HG02938 (cell line): ENCODE results near the gene CTIF.

Experiments
- ATAC-seq: cut with Tn5 transposase; IDR thresholded peaks from one replicate; pipeline ENCODE4 v1.9.1; 2021; ENCODE audit warnings: mild to moderate bottlenecking, moderate library complexity; ENCODE audit not compliant: unreplicated experiment

Gene CTIF

DNA sequence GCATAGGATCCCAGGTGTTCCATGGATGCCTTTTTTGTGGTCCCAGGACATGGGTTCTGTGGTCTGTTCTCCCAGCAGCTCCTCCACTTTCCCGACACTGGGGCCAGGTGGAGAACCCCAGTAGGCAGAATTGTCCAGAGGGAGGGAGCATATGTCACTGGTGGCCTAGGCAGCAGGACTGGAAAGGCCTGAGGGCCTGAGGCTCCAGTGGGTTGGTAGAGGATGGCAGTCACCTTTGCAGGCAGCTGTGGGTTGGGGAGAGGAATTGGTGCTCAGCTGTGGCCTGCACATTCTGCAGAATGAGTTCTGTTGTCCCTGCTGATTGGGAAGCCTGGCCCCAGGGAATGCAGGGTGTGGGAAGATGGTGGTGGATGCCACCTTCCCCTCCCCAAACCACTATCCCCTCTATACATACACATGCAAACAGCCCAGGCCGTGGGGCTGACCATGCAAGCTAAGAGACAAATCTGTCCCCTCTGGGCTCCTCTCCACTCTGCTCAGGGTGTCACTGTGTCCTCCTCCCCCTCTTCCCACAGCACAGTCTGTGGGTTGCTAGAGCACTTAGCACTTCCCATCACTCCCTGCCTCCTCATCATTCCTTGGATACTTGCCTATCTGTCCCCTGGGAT lies 11.4 kb downstream of the CTIF start:
- ATAC-seq = no peak

DNA sequence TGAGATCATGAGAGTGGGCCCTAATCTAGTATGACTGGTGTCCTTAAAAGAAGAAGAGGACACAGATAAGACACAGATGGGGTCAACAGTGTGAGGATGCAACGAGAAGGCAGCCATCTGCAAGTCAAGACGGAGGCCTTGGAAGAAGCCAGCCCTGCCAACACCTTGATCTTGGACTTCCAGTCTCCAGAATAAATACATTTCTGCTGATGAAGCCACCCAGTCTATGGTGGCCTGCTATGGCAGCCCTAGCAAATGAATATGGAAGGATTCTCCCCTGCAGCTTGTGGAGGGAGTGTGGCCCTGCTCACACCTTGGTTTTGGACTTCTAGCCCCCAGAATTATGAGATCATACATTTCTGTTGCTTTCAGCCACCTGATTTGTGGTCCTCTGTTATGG lies 12.3 kb downstream of the CTIF start:
- ATAC-seq = no peak

DNA sequence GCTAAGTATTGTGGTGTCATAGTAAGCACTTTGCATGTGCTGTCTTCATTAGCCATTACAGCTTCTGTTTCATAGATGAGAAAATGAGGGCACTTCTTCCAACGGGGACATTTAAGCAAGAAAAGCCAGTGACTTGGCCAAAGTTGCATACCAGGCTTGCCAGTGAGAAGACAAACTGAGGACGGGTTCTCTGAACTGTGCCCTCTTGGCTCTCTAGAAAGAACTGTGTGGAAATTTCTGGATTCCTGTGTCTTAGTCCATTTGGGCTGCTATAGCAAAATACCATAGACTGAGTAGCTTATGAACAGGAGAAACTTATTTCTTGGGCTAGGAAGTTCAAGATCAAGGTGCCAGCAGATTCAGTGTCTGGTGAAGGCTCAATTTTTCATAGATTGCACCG lies 13.3 kb downstream of the CTIF start:
- no peak for ATAC-seq

DNA sequence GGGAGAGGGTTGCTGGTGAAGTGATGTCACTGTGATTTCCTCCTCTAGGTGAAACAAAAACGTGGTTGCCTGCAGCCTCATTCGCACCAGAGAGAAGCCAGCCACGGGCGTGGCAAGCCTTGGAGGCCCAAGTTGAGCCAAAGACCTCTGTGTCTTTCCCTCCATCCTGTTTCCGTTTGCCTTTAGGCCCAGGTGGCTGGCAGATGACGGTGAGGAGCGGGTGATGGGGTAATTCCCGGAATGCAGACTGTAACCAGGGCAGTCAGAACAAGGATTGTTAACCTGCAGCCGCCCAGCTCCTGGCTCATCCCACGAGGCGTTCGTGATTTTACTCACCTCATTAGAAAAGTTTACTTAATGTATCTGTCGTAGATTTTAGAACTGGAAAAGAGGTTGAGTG lies 14.4 kb downstream of the CTIF start:
- no peak for ATAC-seq

- no peak for ATAC-seq
Observed at GRCh38 chr18:48554610-48555400, 16.0 kb downstream of the CTIF start.

GRCh38 chr18:48555465-48555995 lies 16.7 kb downstream of the CTIF start:
- ATAC-seq = no peak

DNA sequence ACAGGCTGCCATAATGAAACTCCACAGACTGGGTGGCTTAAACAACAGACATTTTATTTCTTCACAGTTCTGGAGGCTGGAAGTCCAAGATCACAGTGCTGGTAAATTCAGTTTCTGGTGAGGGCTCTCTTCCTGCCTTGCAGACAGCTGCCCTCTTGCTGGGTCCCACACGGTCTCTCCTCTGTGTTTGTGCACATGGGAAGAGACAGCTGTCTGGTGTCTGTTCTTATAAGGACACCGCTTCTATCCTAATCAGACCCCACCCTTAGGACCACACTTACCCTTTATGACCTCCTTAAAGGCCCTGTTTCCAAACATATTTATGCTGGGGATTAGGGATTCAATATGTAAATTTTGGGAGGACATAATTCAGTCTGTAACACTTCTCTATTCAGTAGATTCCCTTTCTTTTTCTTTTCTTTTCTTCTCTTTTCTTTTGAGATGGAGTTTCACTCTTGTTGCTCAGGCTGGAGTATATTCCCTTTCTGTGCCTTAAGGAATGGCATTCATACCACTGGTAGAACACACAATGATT lies 18.9 kb downstream of the CTIF start:
- ATAC-seq = no peak

DNA sequence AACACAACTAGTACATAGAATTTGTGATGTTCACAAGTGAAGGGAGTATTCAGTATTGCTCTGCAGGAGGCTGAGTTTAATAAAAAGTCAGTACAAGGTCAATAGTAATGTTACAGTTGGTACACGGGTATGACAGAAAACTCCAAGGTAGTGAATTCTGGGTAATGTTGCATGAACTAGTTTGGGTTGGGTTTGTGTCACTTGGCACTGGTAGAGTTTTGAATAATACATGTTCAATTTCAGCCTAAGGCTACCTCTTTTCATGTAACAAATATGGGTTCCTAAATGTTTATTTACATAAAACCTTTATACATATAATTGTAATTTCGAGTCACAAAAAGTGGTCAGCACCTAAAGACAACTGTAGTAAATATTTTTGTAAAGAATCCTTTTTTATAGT lies 19.4 kb downstream of the CTIF start:
- no peak for ATAC-seq

DNA sequence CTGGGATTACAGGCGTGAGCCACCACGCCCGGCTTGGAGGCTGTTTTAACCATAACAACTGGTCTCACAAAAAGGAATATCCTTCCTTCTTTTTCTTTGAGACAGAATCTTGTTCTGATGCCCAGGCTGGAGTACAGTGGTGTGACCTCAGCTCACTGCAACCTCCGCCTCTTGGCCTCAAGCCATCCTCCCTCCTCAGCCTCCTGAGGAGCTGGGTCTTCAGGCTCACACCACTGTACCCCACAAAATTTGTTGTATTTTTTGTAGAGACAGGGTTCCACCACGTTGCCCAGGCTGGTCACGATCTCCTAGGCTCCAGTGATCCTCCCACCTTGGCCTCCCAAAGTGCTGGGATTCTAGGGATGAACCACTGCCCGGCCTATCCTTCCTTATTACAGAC lies 21.7 kb downstream of the CTIF start:
- no peak for ATAC-seq

DNA sequence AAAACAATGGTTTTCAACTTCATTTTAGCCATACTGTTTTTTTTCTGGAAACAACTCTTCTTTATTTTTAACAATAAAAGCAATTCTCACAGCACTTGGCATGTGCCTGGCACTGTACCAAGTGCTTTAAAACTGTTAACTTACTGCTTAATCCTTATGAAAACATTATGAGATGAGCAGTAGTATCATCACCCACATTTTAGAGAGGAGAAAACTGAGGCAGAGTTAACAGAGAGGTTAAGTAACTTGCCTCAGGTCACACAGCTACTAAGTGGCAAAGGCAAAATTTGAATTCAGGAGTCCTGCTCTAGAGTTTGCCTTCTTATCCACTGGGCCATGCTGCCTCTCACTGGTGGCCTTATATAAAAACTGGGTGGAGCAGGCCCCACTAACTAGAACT lies 23.2 kb downstream of the CTIF start:
- no peak for ATAC-seq

GRCh38 chr18:48563027-48563426 lies 24.2 kb downstream of the CTIF start:
- ATAC-seq = no peak

- ATAC-seq = no peak
Observed at GRCh38 chr18:48564139-48564538, 25.3 kb downstream of the CTIF start.

DNA sequence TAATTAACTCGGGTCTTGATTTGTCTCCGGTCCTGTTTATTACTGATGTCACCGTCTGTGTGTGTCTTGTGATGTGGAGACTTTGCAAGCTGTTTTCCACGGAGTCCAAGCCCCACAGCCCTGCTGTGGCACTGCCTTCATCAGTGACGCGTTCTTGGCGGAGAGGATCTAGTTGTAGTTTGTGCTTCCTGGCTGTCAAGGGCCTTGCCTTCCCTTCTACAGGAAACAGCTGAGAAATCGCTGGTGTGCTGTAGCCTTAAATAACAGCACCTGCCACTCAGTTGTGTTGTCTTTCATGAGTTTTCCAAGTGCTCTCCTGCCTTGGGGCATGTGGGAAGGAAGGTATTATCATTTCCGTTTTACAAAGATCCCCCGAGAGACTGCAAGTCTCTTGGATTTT lies 26.3 kb downstream of the CTIF start:
- no peak for ATAC-seq

DNA sequence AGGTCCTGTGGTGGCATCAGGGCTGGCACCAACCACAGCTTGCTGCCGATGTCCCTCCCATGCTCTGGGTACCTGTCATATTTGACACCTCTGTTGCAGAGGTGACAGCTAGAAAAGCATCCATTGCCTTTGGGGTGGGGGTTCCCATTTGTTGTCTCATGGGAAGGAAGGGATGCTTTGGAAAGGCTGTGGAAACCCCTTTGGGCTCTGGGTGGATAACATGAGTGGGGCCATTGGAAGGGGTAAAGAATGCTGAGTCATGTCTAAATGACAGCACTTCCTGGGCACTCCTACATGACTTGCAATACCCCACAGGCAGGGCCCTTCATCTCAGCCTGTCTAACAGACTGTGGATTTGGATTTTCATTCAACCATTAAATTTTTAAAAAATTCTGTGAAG lies 27.8 kb downstream of the CTIF start:
- ATAC-seq = no peak

- no peak for ATAC-seq
Observed at GRCh38 chr18:48567388-48567787, 28.6 kb downstream of the CTIF start.

DNA sequence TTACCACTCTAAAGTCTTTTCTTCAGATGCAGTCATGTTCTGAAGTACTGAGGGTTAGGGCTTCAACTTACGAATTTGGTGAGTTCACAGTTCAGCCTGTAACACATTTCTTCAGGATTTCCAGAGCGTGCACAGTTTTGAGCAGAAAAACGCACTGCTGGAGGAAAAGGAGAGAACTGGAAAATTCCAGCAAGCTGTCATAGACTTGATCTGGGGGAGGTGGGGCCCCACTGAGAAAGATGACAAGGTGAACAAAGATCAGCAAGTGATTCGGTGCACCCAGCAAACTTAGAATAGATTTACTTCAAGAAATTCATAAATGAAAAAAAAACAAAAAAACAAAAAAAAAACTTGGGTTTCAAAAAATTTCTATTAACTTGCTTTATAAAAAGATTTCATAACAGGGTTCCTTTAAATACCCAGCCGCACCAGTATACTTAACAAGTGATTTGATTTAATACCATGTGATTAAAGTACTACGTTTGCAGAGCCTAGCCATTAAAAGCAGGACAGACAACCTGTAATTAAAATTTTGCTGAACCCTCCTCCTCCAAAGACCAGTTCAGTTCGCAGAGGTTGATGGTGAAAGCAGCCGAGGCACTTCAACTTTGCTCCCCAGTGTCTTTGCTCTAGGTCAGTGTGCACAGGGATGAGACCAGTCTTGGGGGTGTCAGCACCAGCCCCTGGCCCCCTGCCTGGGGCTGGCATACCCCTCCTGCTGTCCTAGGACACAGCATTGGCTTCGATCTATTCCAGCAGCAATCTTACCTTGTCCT lies 30.5 kb downstream of the CTIF start:
- no peak for ATAC-seq

- no peak for ATAC-seq
Observed at GRCh38 chr18:48569915-48570264, 31.1 kb downstream of the CTIF start.

- no peak for ATAC-seq
Observed at GRCh38 chr18:48570313-48570712, 31.5 kb downstream of the CTIF start.

DNA sequence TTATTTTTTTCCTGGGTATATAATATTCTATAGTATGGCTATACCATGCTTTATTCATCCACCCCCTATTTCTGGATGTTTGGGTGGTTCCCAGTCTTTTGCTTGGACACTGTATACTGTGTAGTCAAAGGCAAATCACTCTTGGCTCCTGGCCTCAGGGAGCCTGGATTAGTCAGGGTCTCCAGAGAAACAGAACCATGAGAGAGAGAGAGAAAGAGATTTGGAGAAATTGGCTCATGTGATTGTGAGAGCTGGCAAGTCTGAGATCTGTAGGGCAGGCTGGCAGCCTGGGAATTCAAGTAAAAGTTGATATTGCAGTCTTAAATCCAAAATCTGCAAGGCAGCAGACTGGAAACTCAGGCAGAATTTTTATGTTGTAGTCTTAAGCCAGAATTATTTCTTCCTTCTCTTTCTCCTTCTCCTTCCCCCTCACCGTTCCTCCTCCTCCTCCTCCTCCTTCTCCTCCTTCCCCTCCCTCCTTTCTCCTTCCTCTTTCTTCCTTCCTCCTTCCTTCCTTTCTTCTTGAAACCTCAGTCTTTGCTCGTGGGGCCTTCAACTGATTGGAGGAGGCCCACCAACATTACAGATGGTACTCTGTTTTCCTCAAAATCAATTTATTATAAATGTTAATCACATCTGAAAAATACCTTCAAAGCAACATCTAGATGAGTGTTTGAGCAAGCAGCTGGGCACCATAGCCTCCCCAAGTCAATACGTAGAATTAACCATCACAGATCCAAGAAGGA lies 33.0 kb downstream of the CTIF start:
- no peak for ATAC-seq

DNA sequence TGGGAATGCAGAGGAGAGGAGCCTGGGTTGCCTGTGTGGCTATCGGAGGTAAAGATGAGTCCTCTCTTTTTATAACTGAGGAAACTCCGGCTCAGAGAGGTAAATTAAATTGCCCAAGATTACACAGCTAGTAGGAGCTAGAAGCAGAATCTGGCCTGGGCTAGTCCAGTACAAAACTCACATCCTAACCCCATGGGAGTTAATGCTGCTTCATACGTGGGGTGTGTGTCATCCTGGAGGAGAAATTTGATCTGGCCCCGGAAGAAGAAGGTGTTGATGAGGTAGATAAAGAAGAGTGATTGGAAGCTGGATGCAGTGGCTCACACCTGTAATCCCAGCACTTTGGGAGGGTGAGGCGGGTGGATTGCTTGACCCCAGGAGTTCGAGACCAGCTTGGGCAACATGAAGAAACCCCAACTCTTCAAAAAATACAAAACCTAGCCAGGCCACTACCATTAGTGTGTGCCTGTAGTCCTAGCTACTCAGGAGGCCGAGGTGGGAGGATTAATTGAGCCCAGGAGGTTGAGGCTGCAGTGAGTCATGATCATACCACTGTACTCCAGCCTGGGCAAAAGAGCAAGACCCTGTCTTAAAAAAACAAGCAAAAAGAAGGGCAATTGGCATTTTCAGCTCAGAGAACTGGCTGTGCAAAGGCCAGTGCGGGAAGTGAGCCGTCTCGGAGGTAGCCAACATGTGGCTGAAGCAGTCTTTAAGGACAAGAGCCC lies 33.7 kb downstream of the CTIF start:
- ATAC-seq = no peak
